ENCODE measurements around the gene BPIFA2.

DNA sequence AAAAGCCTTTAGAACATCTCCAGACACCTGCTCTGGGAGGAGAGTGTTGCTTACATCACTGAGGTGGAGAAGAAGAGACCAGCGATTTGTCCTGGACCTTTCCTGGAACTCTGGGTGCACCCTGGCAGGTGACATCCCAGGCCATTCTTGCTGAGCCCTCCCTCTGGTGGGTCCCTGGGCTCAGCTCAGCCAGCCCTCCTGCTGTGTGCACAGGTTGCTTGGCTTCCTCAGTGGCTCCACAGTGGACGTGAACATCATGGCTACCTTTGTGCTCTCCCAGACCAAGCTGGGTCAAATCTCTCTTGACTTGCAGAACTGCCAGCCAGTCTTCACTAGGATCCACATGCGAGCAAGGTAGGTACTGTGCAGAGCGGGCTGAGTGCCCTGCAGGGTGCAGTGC lies 19.9 kb upstream of the BPIFA2 start:
- TF ChIP-seq, protein P1, sequence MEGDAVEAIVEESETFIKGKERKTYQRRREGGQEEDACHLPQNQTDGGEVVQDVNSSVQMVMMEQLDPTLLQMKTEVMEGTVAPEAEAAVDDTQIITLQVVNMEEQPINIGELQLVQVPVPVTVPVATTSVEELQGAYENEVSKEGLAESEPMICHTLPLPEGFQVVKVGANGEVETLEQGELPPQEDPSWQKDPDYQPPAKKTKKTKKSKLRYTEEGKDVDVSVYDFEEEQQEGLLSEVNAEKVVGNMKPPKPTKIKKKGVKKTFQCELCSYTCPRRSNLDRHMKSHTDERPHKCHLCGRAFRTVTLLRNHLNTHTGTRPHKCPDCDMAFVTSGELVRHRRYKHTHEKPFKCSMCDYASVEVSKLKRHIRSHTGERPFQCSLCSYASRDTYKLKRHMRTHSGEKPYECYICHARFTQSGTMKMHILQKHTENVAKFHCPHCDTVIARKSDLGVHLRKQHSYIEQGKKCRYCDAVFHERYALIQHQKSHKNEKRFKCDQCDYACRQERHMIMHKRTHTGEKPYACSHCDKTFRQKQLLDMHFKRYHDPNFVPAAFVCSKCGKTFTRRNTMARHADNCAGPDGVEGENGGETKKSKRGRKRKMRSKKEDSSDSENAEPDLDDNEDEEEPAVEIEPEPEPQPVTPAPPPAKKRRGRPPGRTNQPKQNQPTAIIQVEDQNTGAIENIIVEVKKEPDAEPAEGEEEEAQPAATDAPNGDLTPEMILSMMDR (IDR thresholded peaks at IDR 0.05; ENCODE audit: low read depth, low read length, poor library complexity, severe bottlenecking), result no peak
- TF ChIP-seq EZH2phosphoT487 (IDR thresholded peaks at IDR 0.05; ENCODE audit: borderline replicate concordance, low read length), result no peak
